Measurements from ENCODE around the gene GPRC5C.
A peak's percentile ranks its signal among the peaks of the same experiment; 100 is the strongest.
"Not testable (repeated sequence)": the region's sequence is repeated elsewhere in the genome, so short reads cannot be mapped to it uniquely, and the experiment has no call there.

The GPRC5C gene

DNA sequence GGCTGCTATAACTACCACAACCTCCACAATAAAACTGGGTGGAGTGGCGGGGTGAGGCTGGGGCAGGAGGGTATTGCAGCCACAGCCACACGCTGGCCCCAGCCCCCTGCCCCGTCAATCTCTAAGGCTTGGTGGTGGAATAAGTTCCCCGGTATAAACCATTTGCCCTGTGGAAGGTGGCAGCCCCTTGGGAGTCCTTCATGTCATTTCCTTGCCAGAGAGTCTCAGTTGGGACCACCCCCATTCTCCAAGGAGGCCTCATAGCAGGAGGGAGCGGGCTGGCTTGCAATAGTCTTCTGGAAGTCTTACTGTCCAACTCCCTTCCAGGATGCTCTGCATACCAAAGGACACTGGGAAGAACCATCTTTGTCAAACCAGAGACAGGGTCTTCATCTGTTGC is 54.0 kb downstream of the GPRC5C start:
- DNase-seq (ENCODE audit: extremely low spot score) = peak; percentile 1
- TF ChIP-seq, protein P1, sequence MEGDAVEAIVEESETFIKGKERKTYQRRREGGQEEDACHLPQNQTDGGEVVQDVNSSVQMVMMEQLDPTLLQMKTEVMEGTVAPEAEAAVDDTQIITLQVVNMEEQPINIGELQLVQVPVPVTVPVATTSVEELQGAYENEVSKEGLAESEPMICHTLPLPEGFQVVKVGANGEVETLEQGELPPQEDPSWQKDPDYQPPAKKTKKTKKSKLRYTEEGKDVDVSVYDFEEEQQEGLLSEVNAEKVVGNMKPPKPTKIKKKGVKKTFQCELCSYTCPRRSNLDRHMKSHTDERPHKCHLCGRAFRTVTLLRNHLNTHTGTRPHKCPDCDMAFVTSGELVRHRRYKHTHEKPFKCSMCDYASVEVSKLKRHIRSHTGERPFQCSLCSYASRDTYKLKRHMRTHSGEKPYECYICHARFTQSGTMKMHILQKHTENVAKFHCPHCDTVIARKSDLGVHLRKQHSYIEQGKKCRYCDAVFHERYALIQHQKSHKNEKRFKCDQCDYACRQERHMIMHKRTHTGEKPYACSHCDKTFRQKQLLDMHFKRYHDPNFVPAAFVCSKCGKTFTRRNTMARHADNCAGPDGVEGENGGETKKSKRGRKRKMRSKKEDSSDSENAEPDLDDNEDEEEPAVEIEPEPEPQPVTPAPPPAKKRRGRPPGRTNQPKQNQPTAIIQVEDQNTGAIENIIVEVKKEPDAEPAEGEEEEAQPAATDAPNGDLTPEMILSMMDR (IDR thresholded peaks at IDR 0.05; ENCODE audit: control extremely low read depth, extremely low read depth, low read depth, missing control alignments) = no peak
- CTCF ChIA-PET = interaction anchor here (1.3 kb wide), 1 partner anchor 9 kb away, joined by 3 read pairs; no protein-coding TSS in a partner anchor
- POLR2A ChIA-PET = interaction anchor here (1.3 kb wide), 1 partner anchor 11 kb away, joined by 3 read pairs; no protein-coding TSS in a partner anchor

GRCh38 chr17:74488276-74488675 is 56.4 kb downstream of the GPRC5C start:
- CTCF ChIA-PET = interaction anchor here (0.8 to 2.6 kb wide), 7 partner anchors 25 to 169 kb away, joined by 3 to 11 read pairs (median 3); partner anchors contain the start of gene GPR142
- POLR2A ChIA-PET; DNase-seq (ENCODE audit: extremely low spot score): not testable (repeated sequence)

DNA sequence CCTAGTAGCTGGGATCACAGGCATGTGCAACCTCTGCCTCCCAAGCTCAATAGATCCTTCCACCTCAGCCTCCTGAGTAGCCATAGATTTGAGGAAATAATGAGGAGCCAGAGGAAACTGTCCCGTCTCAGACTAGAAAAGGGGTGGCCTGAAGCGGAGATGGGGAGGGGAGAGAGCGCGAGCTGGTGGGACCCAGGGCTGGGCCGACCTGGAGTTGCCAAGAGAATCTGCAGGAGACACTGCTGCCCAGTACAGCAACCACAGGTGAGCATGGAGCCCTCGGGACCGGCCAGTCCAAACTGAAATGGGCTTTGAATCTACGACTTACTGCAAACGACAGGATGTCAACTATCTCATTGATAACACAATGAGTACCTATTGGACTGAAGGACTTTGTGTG is 58.8 kb downstream of the GPRC5C start:
- TF ChIP-seq, protein P1 (IDR thresholded peaks at IDR 0.05; ENCODE audit: control extremely low read depth, extremely low read depth, low read depth, missing control alignments) = no peak
- CTCF ChIA-PET = interaction anchor here (0.9 to 3.4 kb wide), 5 partner anchors 11 to 123 kb away, joined by 3 to 19 read pairs (median 4); partner anchors contain the start of gene GPR142
- DNase-seq (ENCODE audit: extremely low spot score) = peak; percentile 1

GRCh38 chr17:74491626-74492025 is 59.7 kb downstream of the GPRC5C start:
- DNase-seq (ENCODE audit: extremely low spot score) = no peak
- ChIA-PET CTCF (interaction anchor here (0.7 to 3.4 kb wide), 11 partner anchors 9 to 127 kb away, joined by 3 to 19 read pairs (median 3); partner anchors contain the start of gene GPR142), POLR2A (no interaction called here)
- TF ChIP-seq, protein P1 (IDR thresholded peaks at IDR 0.05; ENCODE audit: control extremely low read depth, extremely low read depth, low read depth, missing control alignments) = no peak

More for the DNA sequence above, 58.8 kb downstream of the GPRC5C start:
- POLR2A ChIA-PET = no interaction called here

DNA sequence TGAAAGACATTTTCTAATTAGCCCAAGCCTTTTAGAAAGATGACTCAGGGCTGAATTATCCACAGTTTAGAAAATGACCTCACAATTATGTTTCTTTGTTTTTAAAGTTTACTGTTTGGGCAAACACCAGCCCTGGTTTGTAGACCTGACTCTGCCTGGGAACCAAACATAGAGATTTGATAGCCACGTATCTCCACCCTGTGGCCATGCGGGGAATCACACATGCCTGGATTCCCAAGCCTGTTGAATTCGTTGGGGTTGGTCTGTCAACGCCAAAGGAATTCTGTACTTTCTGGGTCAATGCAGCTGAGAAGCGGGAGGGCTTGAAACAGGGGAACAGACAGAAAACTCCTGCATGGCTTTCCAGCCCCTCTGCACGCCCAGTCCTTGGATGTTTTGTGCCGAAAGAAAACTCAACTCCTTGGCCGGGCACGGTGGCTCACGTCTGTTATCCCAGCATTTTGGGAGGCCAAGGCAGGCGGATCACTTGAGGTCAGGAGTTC is 61.5 kb downstream of the GPRC5C start:
- DNase-seq (ENCODE audit: extremely low spot score) = peak; percentile 76
- TF ChIP-seq, protein P1 (IDR thresholded peaks at IDR 0.05; ENCODE audit: control extremely low read depth, extremely low read depth, low read depth, missing control alignments) = peak; percentile 92
- ChIA-PET POLR2A (no interaction called here), CTCF (interaction anchor here (1.3 to 5.6 kb wide), 11 partner anchors 9 to 126 kb away, joined by 3 to 42 read pairs (median 5); partner anchors contain the start of gene GPR142)

Data from GM10248 (cell line).